Measurements from ENCODE around the gene SLC38A3.
"Not testable (repeated sequence)": the region's sequence is repeated elsewhere in the genome, so short reads cannot be mapped to it uniquely, and the experiment has no call there.

The SLC38A3 gene

GRCh38 chr3:50211368-50211717 is 6.3 kb downstream of the SLC38A3 start:
- DNase-seq (ENCODE audit: low spot score) = not testable (repeated sequence)

GRCh38 chr3:50211930-50212329 is 6.9 kb downstream of the SLC38A3 start:
- DNase-seq (ENCODE audit: low spot score) = peak; percentile 83

DNA sequence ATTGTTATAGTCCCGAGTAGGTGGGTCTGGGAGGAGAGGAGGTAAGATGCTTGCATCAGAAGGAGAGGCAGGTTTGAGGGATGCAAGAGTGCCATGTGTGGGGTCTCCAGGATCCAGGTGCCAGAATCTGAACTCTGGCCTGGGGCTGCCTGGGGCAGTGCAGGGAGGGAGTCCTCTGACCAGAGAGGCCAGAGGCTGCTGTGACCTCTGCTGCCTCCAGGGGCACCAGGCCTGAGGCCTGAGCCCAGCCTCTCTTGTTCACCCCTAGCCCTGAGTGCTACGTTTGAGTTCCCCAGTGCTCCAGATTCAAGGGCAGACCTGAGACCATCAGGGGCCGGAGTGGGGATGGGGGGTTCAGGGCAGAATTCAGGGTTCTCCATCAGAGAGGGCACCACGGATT is 7.4 kb downstream of the SLC38A3 start:
- DNase-seq (ENCODE audit: low spot score) = no peak

DNA sequence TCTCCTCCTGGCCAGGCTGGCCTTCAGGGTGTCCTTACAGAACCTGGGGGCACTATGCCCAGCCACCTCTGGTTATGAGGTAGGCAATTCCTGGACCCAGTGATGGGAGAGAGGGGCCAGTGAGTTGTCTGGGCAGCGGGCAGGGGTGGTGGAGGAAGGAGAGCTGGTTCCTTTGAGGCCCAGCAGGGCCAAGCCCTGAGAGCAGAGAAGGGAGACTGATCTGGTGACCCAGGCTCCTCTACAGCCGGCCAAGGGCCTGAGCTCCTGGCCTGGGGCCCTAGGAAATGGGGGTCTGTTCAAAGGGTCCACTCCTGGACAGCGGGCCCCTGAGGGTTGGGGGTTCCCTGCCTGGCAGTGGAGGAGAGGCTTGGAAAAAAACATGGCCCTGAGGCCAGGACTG is 7.9 kb downstream of the SLC38A3 start:
- DNase-seq (ENCODE audit: low spot score) = no peak

DNA sequence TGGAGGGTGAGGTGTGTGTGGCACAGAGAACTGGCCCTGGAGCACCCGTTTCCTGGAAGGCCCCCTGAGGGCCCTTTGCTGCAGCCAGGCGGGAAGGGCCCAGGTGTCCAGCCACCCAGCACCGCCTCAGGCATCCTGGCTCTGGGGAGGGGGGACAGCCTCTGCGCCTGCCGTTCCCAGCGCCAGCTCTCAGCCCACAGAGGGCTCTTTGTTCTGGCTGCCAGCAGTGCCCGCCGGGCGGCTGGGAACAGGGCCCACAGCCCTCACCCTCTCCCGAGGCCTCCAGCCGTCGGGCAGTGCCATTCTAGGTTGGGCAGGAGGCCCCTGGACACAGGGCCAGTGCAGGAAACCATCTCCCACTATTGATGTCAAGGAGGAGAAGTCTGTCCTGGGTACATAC is 8.3 kb downstream of the SLC38A3 start:
- DNase-seq (ENCODE audit: low spot score) = no peak

- DNase-seq (ENCODE audit: low spot score) = no peak
Measured at GRCh38 chr3:50214824-50215223, 9.8 kb downstream of the SLC38A3 start.

GRCh38 chr3:50215529-50215928 is 10.5 kb downstream of the SLC38A3 start:
- no peak for DNase-seq (ENCODE audit: low spot score)

GRCh38 chr3:50217681-50218080 is 12.6 kb downstream of the SLC38A3 start:
- DNase-seq (ENCODE audit: low spot score) = no peak

DNA sequence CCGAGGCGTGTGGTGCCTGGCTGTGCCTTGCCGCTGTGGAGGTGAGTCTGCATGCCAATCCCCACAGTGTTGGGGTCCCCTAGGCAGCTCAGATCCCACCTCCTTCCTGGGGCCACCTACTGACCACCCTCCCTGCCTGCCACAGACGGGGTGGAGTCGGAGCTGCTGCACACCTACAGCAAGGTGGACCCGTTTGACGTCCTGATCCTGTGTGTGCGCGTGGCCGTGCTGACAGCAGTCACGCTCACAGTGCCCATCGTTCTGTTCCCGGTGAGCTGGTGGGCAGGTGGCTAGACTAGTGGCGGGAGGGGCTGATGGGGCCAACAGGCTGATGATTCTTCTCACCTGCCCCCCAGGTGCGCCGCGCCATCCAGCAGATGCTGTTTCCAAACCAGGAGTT is 13.4 kb downstream of the SLC38A3 start:
- DNase-seq (ENCODE audit: low spot score) = no peak

- no peak for DNase-seq (ENCODE audit: low spot score)
Measured at GRCh38 chr3:50219285-50219684, 14.2 kb downstream of the SLC38A3 start.

- DNase-seq (ENCODE audit: low spot score) = no peak
Measured at GRCh38 chr3:50220109-50220508, 15.0 kb downstream of the SLC38A3 start.

GRCh38 chr3:50221051-50221410 is 16.0 kb downstream of the SLC38A3 start:
- no peak for DNase-seq (ENCODE audit: low spot score)

- DNase-seq (ENCODE audit: low spot score) = no peak
Measured at GRCh38 chr3:50221411-50222168, 16.5 kb downstream of the SLC38A3 start.

DNA sequence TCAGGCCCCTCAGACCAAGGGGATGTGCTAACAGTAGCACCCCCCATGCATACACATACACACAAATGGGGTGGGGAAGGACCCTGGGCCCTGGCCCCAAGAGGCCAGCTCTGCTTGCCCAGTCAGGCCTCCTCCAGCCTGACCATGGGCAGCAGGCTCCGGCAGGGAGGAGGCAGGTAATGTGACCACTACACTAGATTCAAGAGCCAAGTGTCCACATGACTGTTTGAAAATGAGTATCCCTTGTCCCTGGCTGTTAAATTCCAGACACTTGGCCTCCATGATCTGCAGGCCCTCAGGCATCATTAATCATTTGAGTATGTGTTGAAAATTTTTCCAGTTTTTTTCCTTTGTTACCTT is 17.1 kb downstream of the SLC38A3 start:
- DNase-seq (ENCODE audit: low spot score) = no peak

DNA sequence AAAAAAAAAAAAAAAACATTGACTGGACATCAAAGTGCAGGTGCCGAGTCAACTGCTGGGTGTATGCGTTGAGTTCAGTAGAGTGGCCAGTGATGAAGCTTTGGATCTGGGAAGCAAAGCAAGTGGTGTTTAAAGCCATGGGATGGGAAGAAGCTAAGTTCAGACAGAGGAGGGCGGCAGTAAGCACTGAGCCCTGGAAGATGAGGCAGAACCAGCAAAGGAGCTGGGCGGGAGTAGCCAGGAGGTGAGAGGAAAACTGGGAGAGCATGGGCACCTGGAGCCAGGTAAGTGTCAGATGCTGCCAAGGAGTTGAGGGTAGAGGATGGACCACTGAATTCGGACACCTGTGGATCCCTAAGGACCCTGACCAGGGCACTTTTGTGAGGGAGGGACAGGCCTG is 19.6 kb downstream of the SLC38A3 start:
- no peak for DNase-seq (ENCODE audit: low spot score)

DNA sequence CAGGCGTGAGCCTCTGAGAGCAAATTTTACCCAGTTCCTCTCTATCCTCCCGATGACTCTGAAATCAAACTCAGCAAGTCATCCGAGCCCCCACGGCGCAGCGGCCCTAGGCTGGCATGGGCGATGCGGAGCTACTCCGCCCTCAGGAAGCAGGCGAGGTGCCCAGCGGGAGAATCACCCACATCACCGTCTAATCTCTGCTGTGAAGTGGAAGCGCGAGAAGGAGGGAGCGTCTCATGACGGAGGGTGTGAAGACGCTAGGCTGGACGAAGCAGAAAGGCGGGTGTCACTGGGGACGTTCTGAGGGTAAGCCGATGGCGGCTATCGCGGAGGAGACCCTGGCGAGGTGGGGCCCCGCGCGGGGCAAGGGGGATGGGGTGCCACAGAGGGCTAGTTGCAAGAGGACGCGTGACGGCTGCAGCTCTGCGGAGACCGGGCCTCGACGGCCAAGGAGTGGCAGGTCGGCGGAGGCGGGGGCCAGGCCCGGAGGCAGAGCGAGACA is 21.9 kb downstream of the SLC38A3 start:
- DNase-seq (ENCODE audit: low spot score) = peak; percentile 61

DNA sequence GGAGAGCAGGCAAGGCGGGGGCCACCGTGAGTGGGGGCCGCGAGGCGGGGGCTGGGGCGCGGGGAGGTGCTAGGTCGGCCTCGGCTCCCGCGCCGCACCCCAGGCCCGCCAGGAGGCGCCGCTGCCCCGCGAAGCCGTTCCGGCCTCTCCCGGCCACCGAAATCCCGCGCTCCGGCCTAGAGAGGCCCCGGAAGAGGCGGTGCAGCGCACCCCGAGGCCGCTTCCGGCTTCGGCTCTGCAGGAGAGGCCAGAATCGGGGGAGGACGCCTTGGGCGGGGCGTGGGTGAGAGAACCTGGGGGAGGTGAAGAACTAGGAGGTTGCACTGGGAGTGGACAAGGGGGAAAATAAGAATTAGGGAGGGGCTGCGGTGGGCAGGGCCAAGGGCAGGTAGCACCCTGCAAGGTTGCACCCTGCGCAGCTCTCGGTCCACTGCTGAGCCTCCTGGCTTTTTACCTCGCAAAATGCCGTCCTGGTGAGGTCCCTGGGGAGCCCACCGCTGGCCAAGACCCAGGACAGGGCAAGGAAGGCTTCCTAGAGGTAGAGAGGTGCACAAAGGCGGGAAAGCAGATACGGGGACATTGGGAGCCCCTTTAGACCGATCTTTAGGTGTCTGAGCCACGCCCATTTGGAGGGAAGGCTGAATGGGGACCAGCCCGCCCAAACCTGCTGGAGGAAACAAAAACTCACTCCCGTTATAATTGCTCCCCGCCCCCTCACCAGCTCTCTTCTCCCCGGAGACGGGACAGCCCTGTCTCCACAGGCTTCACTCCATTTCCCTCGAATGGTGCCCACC is 22.5 kb downstream of the SLC38A3 start:
- DNase-seq (ENCODE audit: low spot score) = peak; percentile 96

DNA sequence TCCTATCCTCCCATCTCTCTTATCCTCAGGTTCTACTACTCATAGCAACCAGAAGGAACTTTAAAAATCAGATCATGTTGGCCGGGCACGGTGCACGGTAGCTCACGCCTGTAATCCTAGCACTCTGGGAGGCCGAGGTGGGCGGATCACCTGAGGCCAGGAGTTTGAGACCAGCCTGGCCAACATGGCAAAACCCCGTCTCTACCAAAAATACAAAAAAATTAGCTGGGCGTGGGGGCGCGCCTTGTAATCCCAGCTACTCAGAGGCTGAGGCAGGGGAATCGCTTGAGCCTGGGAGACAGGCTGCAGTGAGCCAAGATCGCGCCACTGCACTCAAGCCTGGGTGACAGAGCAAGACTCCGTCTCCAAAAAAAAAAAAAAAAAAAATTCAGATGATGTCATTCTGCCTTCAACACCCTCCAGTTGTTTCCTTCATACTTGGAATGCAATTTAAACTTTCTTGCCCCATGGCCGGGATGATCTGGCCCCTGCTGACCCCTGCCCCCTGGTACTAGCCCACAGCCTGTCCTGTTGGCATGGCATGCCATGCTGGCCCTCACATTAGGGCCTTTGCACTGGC is 23.2 kb downstream of the SLC38A3 start:
- not testable (repeated sequence) for DNase-seq (ENCODE audit: low spot score)

DNA sequence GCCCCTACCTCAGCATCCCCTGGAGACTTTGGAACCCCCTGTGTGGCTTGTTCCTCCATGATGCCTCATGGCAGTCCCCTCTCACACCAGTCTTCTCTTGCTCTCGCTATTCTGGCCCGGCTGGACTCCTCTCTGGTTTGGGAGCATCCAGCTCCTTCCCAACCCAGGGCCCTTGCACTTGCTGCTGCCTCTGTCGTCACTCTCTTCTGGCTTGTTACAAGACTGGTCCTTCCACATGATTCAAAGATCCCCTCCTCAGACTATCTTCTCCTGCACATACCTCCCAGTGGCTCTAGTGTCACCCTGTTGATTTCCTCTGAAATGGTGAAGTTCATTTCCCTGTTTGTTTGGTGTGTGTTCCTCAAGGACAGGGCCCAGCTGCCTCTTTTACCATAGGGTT is 24.4 kb downstream of the SLC38A3 start:
- DNase-seq (ENCODE audit: low spot score) = no peak

DNA sequence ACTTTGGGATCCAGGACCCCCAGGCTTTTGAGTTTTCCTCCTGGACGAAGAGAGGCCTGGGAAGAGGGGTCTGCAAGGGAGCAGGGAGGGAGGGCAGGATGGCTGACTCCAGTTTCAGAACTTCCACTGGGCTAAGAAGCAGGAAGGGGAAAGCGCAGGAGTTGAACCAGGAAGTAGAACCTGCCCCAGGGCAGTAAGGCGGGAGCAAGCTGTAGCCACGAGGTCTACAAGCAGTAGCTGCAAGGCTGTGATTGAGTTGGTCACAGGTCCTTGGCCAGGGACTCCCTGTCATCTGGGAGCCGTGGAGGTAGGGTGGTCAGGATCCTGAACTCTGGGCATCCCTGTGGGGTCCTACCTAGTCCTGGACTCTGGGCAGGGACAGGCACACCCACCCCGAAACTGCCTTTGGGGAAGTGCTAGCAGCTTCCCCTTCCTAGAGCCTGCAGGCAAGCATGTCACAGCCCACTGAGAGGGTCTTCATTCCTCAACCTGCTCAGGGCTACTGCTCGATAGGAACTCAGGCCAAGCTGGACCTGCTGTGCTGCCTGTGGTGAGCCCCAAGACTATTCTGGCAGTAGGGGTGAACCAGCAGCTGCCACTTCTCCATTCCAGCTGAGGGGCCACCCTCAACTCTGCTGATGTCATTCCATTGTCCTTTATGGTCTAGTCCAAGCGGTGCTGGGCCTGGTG is 25.2 kb downstream of the SLC38A3 start:
- DNase-seq (ENCODE audit: low spot score) = no peak

DNA sequence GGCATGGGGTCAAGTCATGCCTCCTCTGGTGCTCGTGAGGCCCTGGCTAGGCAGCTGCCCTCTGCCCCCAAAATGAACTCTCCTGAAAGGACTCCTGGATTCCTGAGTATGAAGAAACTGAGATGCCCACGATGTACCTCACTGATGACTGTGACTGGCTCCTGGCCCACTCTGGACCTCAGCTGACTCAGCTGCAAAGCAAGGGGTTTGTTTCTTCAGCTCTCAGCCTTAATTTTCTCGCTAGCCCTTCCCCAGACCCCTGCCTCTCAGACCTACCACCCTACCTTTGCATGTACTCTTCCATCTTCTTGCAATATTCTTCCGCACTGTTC is 25.7 kb downstream of the SLC38A3 start:
- no peak for DNase-seq (ENCODE audit: low spot score)

DNA sequence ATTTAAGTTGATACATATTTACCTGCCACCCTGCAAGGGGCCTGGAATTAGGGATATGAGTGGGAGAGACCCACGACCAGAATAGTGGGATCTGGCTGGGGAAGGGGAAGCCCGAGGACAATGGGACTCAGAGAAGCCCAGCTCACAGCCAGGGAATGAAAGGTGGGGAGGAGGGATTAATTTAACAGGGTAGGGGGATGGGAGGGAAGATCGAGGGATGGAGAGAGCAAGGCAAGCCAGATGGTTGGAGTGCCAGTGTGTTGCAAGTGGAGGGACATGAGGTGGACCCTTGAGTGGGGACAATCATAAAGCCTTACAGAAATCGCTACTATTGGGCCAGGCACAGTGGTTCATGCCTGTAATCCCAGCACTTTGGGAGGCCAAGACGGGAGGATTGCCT is 26.5 kb downstream of the SLC38A3 start:
- no peak for DNase-seq (ENCODE audit: low spot score)

GRCh38 chr3:50232303-50232702 is 27.2 kb downstream of the SLC38A3 start:
- no peak for DNase-seq (ENCODE audit: low spot score)

Measured in GM03348 (cell line).